HCT116 (cell line): ENCODE data around the gene NPHP3. TPM values are rescaled to one million over a fixed set of nuclear protein-coding genes. Genes with fewer than 3 reads are reported as not detected.

Experiments
- ATAC-seq: fragments of 200-7000 bp; cut with Tn5 transposase; 2 replicates; pipeline ENCODE4 v1.9.1; 2020; ENCODE audit warnings: mild to moderate bottlenecking, moderate library complexity
- BruUV-seq: library from RNA; stranded (reverse); fragments of 400-500 nt; replicated peaks from 2 replicates; lab custom pipeline; 2021; lab: Mats Ljungman, UMichigan
- CTCF ChIA-PET: fragments of 300-600 bp; sonication (Branson Sonifier 250); formaldehyde crosslinking; loops from one replicate; lab custom pipeline; 2021; ENCODE audit warnings: antibody characterized with exemption; lab: Charles Lee
- POLR2A ChIA-PET: fragments of 300-600, 350-600 bp; sonication (Branson Sonifier 250); formaldehyde crosslinking; loops from one replicate; lab custom pipeline; 2021; ENCODE audit warnings: antibody characterized with exemption; lab: Charles Lee
- RAD21 ChIA-PET, 2 experiments: fragments of 300-600 bp; sonication (Branson Sonifier 250); formaldehyde crosslinking; loops; one replicate each; lab custom pipeline; 2023; ENCODE audit warnings: low total read pairs in 2 of 2; ENCODE audit not compliant: uncharacterized antibody in 2 of 2, unreplicated experiment in 2 of 2, low non-redundant PET in 1 of 2; lab: Charles Lee
- DNase-seq: peaks from one replicate; pipeline ENCODE4 v3.0.0-alpha.2; 2010; ENCODE audit warnings: low read depth, low spot score
- H2AFZ ChIP-seq: fragments of 200-600 bp; shearing (Covaris generic), sonication (generic); 2 replicates; pipeline ENCODE4 v1.6.1; 2017; ENCODE audit warnings: low read depth, mixed run types, mixed read lengths, antibody characterized with exemption, low read length; ENCODE audit not compliant: poor library complexity, severe bottlenecking
- H3K27ac ChIP-seq: 2 replicates; pipeline ENCODE4 v1.5.1; 2012; ENCODE audit warnings: low read depth, low read length
- H3K27me3 ChIP-seq: fragments of 200-600 bp; sonication (generic); 2 replicates; pipeline ENCODE4 v1.6.1; 2016; ENCODE audit warnings: mixed run types, low read length, mixed read lengths; ENCODE audit not compliant: insufficient read depth
- H3K36me3 ChIP-seq, 2 experiments: fragments of 200-500 bp in 1 of 2; fragments of 200-600 bp in 1 of 2; sonication (Bioruptor generic) in 1 of 2; sonication (generic) in 1 of 2; 2 replicates each; pipeline versions ENCODE4 v1.5.1 to v1.6.1; 2014 to 2016; ENCODE audit warnings: low read length in 2 of 2, inconsistent platforms in 1 of 2, mixed read lengths in 1 of 2, mixed run types in 1 of 2; ENCODE audit not compliant: insufficient read depth in 2 of 2, control insufficient read depth in 1 of 2
- H3K4me1 ChIP-seq, 2 experiments: fragments of 200-600 bp in 1 of 2; sonication (generic) in 1 of 2; 2 replicates each; pipeline versions ENCODE4 v1.5.1 to v1.6.1; 2012 to 2017; ENCODE audit warnings: low read length in 2 of 2, inconsistent platforms in 1 of 2, mild to moderate bottlenecking in 1 of 2, mixed read lengths in 1 of 2, mixed run types in 1 of 2, moderate library complexity in 1 of 2; ENCODE audit not compliant: insufficient read depth in 2 of 2, control insufficient read depth in 1 of 2
- H3K4me2 ChIP-seq: fragments of 200-600 bp; sonication (generic); 2 replicates; pipeline ENCODE4 v1.6.1; 2017; ENCODE audit warnings: mixed run types, low read length, mixed read lengths
- H3K4me3 ChIP-seq, 2 experiments: fragments of 200-600 bp in 1 of 2; sonication (generic) in 1 of 2; replicated peaks in 1 of 2; 2 replicates each; pipeline ENCODE4 v1.5.1; 2011 to 2016; ENCODE audit warnings: low read length in 2 of 2, control low read depth in 1 of 2, low read depth in 1 of 2, mild to moderate bottlenecking in 1 of 2, mixed read lengths in 1 of 2, mixed run types in 1 of 2
- H3K79me2 ChIP-seq: fragments of 200-600 bp; sonication (generic); 2 replicates; pipeline ENCODE4 v1.6.1; 2017; ENCODE audit warnings: mild to moderate bottlenecking, mixed run types, low read length, moderate library complexity, mixed read lengths; ENCODE audit not compliant: insufficient read depth
- H3K9ac ChIP-seq: fragments of 200-600 bp; sonication (generic); 2 replicates; pipeline ENCODE4 v1.6.1; 2016; ENCODE audit warnings: low read length, mixed read lengths
- H3K9me2 ChIP-seq: fragments of 200-600 bp; sonication (generic), shearing (Covaris generic); 2 replicates; pipeline ENCODE4 v1.6.1; 2017; ENCODE audit warnings: mixed run types, mild to moderate bottlenecking, moderate library complexity; ENCODE audit not compliant: insufficient read depth
- H3K9me3 ChIP-seq, 2 experiments: fragments of 200-500 bp in 1 of 2; fragments of 200-600 bp in 1 of 2; sonication (Bioruptor generic) in 1 of 2; sonication (generic) in 1 of 2; 2 replicates each; pipeline ENCODE4 v1.6.1; 2014 to 2017; ENCODE audit warnings: low read length in 2 of 2, mixed read lengths in 2 of 2, inconsistent platforms in 1 of 2, low read depth in 1 of 2, mild to moderate bottlenecking in 1 of 2, mixed run types in 1 of 2, moderate library complexity in 1 of 2; ENCODE audit not compliant: control insufficient read depth in 1 of 2, insufficient read depth in 1 of 2
- H4K20me1 ChIP-seq: fragments of 200-600 bp; sonication (generic), shearing (Covaris generic); 2 replicates; pipeline ENCODE4 v1.6.1; 2017; ENCODE audit warnings: mixed run types, mild to moderate bottlenecking, moderate library complexity; ENCODE audit not compliant: insufficient read depth
- CBX3 ChIP-seq: IDR thresholded peaks from 2 replicates; pipeline ENCODE4 v1.6.1; 2012; ENCODE audit warnings: low read depth
- CEBPB ChIP-seq: IDR thresholded peaks from 2 replicates; pipeline ENCODE4 v1.6.1; 2012; ENCODE audit warnings: low read depth
- EGR1 ChIP-seq: IDR thresholded peaks from 2 replicates; pipeline ENCODE4 v1.6.1; 2012; ENCODE audit warnings: low read depth
- ELF1 ChIP-seq: IDR thresholded peaks from 2 replicates; pipeline ENCODE4 v1.6.1; 2012; ENCODE audit warnings: low read depth, borderline replicate concordance
- EZH2 ChIP-seq: fragments of 200-600 bp; sonication (generic); IDR thresholded peaks from 2 replicates; pipeline ENCODE4 v1.6.1; 2017; ENCODE audit warnings: antibody characterized with exemption, mixed run types
- EZH2phosphoT487 ChIP-seq: fragments of 200-600 bp; IDR thresholded peaks from 2 replicates; pipeline ENCODE4 v1.6.1; 2018; ENCODE audit warnings: antibody characterized with exemption, borderline replicate concordance
- MAX ChIP-seq: IDR thresholded peaks from 2 replicates; pipeline ENCODE4 v1.6.1; 2012
- POLR2A ChIP-seq: IDR thresholded peaks from 2 replicates; pipeline ENCODE4 v1.7.0; 2011; ENCODE audit warnings: borderline replicate concordance; ENCODE audit not compliant: insufficient read depth, insufficient read length; ENCODE audit errors: extremely low read depth
- POLR2AphosphoS5 ChIP-seq: IDR thresholded peaks from 2 replicates; pipeline ENCODE4 v1.6.1; 2011; ENCODE audit warnings: mild to moderate bottlenecking, low read depth, low read length, moderate library complexity
- REST ChIP-seq: IDR thresholded peaks from 2 replicates; pipeline ENCODE4 v1.6.1; 2012; ENCODE audit warnings: low read depth
- SIN3A ChIP-seq: IDR thresholded peaks from 2 replicates; pipeline ENCODE4 v1.6.1; 2012; ENCODE audit warnings: low read depth
- SP1 ChIP-seq: IDR thresholded peaks from 2 replicates; pipeline ENCODE4 v1.6.1; 2012; ENCODE audit warnings: low read depth
- YY1 ChIP-seq: IDR thresholded peaks from 2 replicates; pipeline ENCODE4 v1.6.1; 2011; ENCODE audit warnings: low read length, low read depth, moderate library complexity, mild to moderate bottlenecking; ENCODE audit not compliant: insufficient replicate concordance; ENCODE audit errors: extremely low read depth
- intact Hi-C: fragments of 100-400 bp; cut with micrococcal nuclease; formaldehyde crosslinking; loops from 2 replicates; pipeline ENCODE4 v1.10.0; 2022
- total RNA-seq: library from RNA; stranded (reverse); gene quantifications from one replicate; pipeline ENCODE4 v1.2.1, GENCODE V29; 2021; ENCODE audit not compliant: unreplicated experiment

The NPHP3 gene
- total RNA-seq, 1 experiment from 2014 or later, result 15.5 TPM

GRCh38 chr3:132665230-132665745 is 56.9 kb downstream of the NPHP3 start:
- POLR2A ChIA-PET, result no interaction called here
- H3K27ac ChIP-seq, result no peak overlapping the region
- H3K4me1 ChIP-seq, result peaks cover 0 to 7% of the 10 kb centered on the region in 2 experiments; a peak in 2 of 4 replicates
- CTCF ChIA-PET, result no interaction called here
- DNase-seq (no peak), ATAC-seq (no peak)
- BruUV-seq, result no TSS peak
- no peak overlapping the region for H2AFZ ChIP-seq
- TF ChIP-seq MAX, result no peak
- TF ChIP-seq SIN3A, result no peak
- TF ChIP-seq CEBPB, result no peak
- TF ChIP-seq EZH2, result no peak
- TF ChIP-seq CBX3, result no peak
- TF ChIP-seq POLR2AphosphoS5, result no peak
- no peak for TF ChIP-seq ELF1
- TF ChIP-seq EZH2phosphoT487, result no peak
- TF ChIP-seq YY1, result no peak
- RAD21 ChIA-PET, result no interaction called here
- no peaks in the 10 kb centered on the region for H3K9me2 ChIP-seq
- H3K79me2 ChIP-seq, result peaks cover 76% of the 10 kb centered on the region
- no peak overlapping the region for H3K4me3 ChIP-seq
- intact Hi-C loops, result no loop called here
- no peaks in the 10 kb centered on the region for H3K27me3 ChIP-seq
- peaks cover 7 to 16% of the 10 kb centered on the region in 2 experiments; a peak in 2 of 4 replicates for H3K36me3 ChIP-seq
- H3K9ac ChIP-seq, result no peak overlapping the region
- no peaks in the 10 kb centered on the region for H4K20me1 ChIP-seq
- H3K9me3 ChIP-seq, result no peaks in the 10 kb centered on the region
- no peak overlapping the region for H3K4me2 ChIP-seq

- peaks cover 78% of the 10 kb centered on the region for H3K79me2 ChIP-seq
- BruUV-seq, result no TSS peak
- no peaks in the 10 kb centered on the region for H3K9me2 ChIP-seq
- peaks cover 0 to 16% of the 10 kb centered on the region in 2 experiments; a peak in 2 of 4 replicates for H3K4me1 ChIP-seq
- H4K20me1 ChIP-seq, result no peaks in the 10 kb centered on the region
- CTCF ChIA-PET, result no interaction called here
- no peaks in the 10 kb centered on the region for H3K9me3 ChIP-seq
- no peak overlapping the region for H3K27ac ChIP-seq
- H3K4me2 ChIP-seq, result no peak overlapping the region; the same call in 1 of the 2 replicates
- H3K36me3 ChIP-seq, result peaks cover 3 to 4% of the 10 kb centered on the region in 2 experiments; a peak in 1 of 4 replicates
- no peaks in the 10 kb centered on the region for H3K27me3 ChIP-seq
- RAD21 ChIA-PET, result no interaction called here
- no peak overlapping the region for H3K4me3 ChIP-seq
- TF ChIP-seq POLR2A, result no peak
- TF ChIP-seq CBX3, result no peak
- TF ChIP-seq EZH2, result no peak
- no peak for TF ChIP-seq REST
- TF ChIP-seq YY1, result no peak
- TF ChIP-seq EGR1, result no peak
- TF ChIP-seq SP1, result no peak
- DNase-seq (no peak), ATAC-seq (no peak)
- intact Hi-C loops, result no loop called here
- H2AFZ ChIP-seq, result no peak overlapping the region
- POLR2A ChIA-PET, result no interaction called here
- no peak overlapping the region for H3K9ac ChIP-seq
Measured at GRCh38 chr3:132662212-132662611, 60.0 kb downstream of the NPHP3 start.
